ENCODE results near the gene OR2G2. TPM values are rescaled to one million over a fixed set of nuclear protein-coding genes. Genes with fewer than 3 reads are reported as not detected.

Gene OR2G2, protein sequence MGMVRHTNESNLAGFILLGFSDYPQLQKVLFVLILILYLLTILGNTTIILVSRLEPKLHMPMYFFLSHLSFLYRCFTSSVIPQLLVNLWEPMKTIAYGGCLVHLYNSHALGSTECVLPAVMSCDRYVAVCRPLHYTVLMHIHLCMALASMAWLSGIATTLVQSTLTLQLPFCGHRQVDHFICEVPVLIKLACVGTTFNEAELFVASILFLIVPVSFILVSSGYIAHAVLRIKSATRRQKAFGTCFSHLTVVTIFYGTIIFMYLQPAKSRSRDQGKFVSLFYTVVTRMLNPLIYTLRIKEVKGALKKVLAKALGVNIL
- not detected in 3 replicates for total RNA-seq
- long read RNA-seq, result 0 reads

DNA sequence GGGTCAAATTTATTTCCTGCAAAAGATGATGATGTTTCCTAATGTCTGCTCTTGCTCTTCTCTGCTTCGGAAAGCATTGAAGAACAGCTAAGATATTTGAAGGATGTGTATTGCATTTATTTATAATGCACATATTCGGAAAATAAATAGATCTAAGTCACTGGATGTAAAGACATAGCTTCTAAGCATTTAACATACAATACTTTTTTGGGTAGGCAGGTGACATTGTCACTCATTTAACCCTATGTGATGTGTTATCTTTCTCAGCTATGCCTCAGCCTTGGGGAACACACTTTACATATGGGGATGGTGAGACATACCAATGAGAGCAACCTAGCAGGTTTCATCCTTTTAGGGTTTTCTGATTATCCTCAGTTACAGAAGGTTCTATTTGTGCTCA lies at the start of gene OR2G2:
OR2G2 (plus strand) TSS at position 301 of the 400 bp plus-strand sequence; CDS start at position 301, 0 bp downstream.
- no peaks in the 10 kb centered on the region for H3K36me3 Mint-ChIP-seq (ENCODE audit: low read depth)
- H3K4me3 Mint-ChIP-seq (ENCODE audit: unreplicated experiment), result no peak within 1 kb of the TSS
- H3K27ac Mint-ChIP-seq (ENCODE audit: unreplicated experiment), result no peak within 1 kb of the TSS
- TF ChIP-seq, protein P1, sequence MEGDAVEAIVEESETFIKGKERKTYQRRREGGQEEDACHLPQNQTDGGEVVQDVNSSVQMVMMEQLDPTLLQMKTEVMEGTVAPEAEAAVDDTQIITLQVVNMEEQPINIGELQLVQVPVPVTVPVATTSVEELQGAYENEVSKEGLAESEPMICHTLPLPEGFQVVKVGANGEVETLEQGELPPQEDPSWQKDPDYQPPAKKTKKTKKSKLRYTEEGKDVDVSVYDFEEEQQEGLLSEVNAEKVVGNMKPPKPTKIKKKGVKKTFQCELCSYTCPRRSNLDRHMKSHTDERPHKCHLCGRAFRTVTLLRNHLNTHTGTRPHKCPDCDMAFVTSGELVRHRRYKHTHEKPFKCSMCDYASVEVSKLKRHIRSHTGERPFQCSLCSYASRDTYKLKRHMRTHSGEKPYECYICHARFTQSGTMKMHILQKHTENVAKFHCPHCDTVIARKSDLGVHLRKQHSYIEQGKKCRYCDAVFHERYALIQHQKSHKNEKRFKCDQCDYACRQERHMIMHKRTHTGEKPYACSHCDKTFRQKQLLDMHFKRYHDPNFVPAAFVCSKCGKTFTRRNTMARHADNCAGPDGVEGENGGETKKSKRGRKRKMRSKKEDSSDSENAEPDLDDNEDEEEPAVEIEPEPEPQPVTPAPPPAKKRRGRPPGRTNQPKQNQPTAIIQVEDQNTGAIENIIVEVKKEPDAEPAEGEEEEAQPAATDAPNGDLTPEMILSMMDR (IDR thresholded peaks at IDR 0.05), result no peak
- no peaks in the 10 kb centered on the region for H3K4me1 Mint-ChIP-seq (ENCODE audit: low read depth)
- H3K27me3 Mint-ChIP-seq (ENCODE audit: low read depth), result peaks cover 7% of the 10 kb centered on the region
- H3K9me3 Mint-ChIP-seq (ENCODE audit: low read depth), result peaks cover 5% of the 10 kb centered on the region
- no peak for DNase-seq (ENCODE audit: low spot score)

DNA sequence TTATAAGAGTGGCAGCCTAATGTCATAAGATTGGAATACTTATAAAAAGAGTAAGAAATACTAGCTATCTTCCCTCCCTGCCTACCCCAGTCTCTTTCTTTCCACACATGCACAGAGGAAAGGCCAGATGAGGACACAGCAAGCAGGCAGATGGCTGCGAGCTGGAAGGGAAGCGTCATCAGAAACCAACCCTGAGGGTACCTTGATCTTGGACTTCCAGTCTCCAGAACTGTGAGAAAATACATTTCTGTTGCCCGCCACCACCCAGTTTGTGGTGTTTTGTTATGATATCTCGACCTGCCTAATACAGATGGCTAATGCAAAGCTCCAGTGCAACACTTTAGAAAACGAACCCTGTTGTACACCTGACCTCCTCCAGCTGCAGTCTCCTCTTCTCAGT lies 49.6 kb upstream of the OR2G2 start:
- Mint-ChIP-seq H3K36me3 (ENCODE audit: low read depth) (no peaks in the 10 kb centered on the region), H3K4me1 (ENCODE audit: low read depth) (no peaks in the 10 kb centered on the region), H3K27ac (ENCODE audit: unreplicated experiment) (no peak overlapping the region), H3K9me3 (ENCODE audit: low read depth) (peaks cover 18% of the 10 kb centered on the region), H3K4me3 (ENCODE audit: unreplicated experiment) (no peak overlapping the region), H3K27me3 (ENCODE audit: low read depth) (peaks cover 2% of the 10 kb centered on the region)
- TF ChIP-seq, protein P1 (IDR thresholded peaks at IDR 0.05), result no peak
- DNase-seq (ENCODE audit: low spot score), result no peak

DNA sequence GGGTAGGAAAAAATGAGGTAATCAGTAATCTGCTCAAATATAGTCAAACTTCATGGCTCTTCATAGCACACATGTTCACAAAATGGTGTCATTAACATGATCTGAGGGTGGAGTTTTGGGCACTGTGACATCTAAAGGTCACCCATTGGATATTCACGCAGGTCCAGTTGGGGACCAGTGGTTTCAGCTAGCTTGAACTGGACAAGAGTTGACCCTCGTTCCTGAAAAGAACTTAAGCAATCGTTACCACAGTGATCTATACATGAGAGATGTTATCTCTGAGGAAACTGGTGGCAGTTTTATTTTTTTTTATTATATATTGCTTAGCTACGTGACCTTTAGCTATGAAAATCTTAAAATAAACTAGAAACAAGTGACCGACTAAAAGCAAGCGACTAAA lies 48.9 kb upstream of the OR2G2 start:
- Mint-ChIP-seq H3K4me1 (ENCODE audit: low read depth) (no peaks in the 10 kb centered on the region), H3K36me3 (ENCODE audit: low read depth) (no peaks in the 10 kb centered on the region), H3K4me3 (ENCODE audit: unreplicated experiment) (no peak overlapping the region), H3K27me3 (ENCODE audit: low read depth) (peaks cover 2% of the 10 kb centered on the region), H3K9me3 (ENCODE audit: low read depth) (peaks cover 18% of the 10 kb centered on the region), H3K27ac (ENCODE audit: unreplicated experiment) (no peak overlapping the region)
- TF ChIP-seq, protein P1 (IDR thresholded peaks at IDR 0.05), result no peak
- no peak for DNase-seq (ENCODE audit: low spot score)

DNA sequence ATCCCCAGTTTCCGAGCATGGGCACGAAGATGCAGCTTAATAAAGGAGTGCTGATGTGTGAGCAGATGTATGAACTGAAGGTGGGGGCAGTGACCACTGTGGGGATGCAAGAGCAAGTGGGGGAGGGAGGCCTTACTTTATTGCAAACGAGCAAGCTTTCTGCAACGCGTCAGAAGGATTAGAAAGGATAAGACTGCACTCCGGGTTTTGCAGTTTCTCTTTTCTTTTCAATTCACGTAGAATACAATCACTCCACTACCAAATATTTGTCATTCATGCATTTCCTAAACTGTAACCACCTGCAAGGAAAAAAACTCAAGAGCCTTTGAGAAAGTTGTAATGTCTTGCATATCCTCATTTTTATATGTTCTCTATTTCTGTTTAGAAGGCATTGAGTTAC lies 47.6 kb upstream of the OR2G2 start:
- TF ChIP-seq, protein P1 (IDR thresholded peaks at IDR 0.05), result no peak
- Mint-ChIP-seq H3K27ac (ENCODE audit: unreplicated experiment) (no peak overlapping the region), H3K4me1 (ENCODE audit: low read depth) (no peaks in the 10 kb centered on the region), H3K36me3 (ENCODE audit: low read depth) (no peaks in the 10 kb centered on the region), H3K9me3 (ENCODE audit: low read depth) (peaks cover 18% of the 10 kb centered on the region), H3K4me3 (ENCODE audit: unreplicated experiment) (no peak overlapping the region), H3K27me3 (ENCODE audit: low read depth) (no peaks in the 10 kb centered on the region)
- no peak for DNase-seq (ENCODE audit: low spot score)

DNA sequence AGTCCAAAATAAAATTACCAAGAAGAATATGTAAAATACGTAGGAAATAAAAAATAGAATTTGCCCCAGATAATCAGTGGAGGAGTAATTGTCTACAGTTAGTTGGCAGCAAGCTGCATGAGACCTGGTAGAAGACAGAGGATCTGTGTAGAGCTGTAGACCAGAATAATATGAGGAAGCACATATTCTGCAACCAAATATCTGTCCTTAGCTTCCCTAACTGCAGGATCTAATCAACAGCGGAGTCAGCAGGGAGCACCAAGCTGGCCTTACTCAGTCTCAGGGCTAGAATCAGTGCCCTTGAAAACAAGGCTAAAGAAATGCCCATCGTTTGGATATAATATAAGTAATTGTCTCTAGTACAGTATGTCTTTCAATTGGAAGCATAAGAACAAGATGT lies 45.3 kb upstream of the OR2G2 start:
- Mint-ChIP-seq H3K27me3 (ENCODE audit: low read depth) (no peaks in the 10 kb centered on the region), H3K27ac (ENCODE audit: unreplicated experiment) (no peak overlapping the region), H3K4me1 (ENCODE audit: low read depth) (no peaks in the 10 kb centered on the region), H3K9me3 (ENCODE audit: low read depth) (peaks cover 10% of the 10 kb centered on the region), H3K4me3 (ENCODE audit: unreplicated experiment) (no peak overlapping the region), H3K36me3 (ENCODE audit: low read depth) (no peaks in the 10 kb centered on the region)
- no peak for DNase-seq (ENCODE audit: low spot score)
- TF ChIP-seq, protein P1 (IDR thresholded peaks at IDR 0.05), result no peak
